NOMO-1 treated with DMSO at 0.1 percent for 48 hours (cell line): ENCODE measurements around the gene JPH4.

ENCODE experiments used
- DNase-seq: peaks from one replicate; lab custom pipeline; 2025; ENCODE audit not compliant: unreplicated experiment; lab: John Stamatoyannopoulos, UW

Gene JPH4

GRCh38 chr14:23564876-23565275 lies 13.7 kb downstream of the JPH4 start:
- DNase-seq = no peak

- DNase-seq = no peak
These were observed 14.3 kb downstream of the JPH4 start for GRCh38 chr14:23564181-23564812.

GRCh38 chr14:23563473-23564180 lies 15.0 kb downstream of the JPH4 start:
- DNase-seq = no peak

GRCh38 chr14:23562822-23563472 lies 15.6 kb downstream of the JPH4 start:
- DNase-seq = peak; percentile 23

GRCh38 chr14:23561873-23562821 lies 16.4 kb downstream of the JPH4 start:
- no peak for DNase-seq

- no peak for DNase-seq
These were observed 17.3 kb downstream of the JPH4 start for GRCh38 chr14:23561259-23561658.

GRCh38 chr14:23559926-23560520 lies 18.6 kb downstream of the JPH4 start:
- no peak for DNase-seq

- peak; percentile 18 for DNase-seq
These were observed 19.3 kb downstream of the JPH4 start for GRCh38 chr14:23559010-23559925.

- DNase-seq = no peak
These were observed 20.1 kb downstream of the JPH4 start for GRCh38 chr14:23558346-23559009.

GRCh38 chr14:23557946-23558345 lies 20.6 kb downstream of the JPH4 start:
- no peak for DNase-seq

GRCh38 chr14:23557521-23557920 lies 21.1 kb downstream of the JPH4 start:
- DNase-seq = no peak

- peak; percentile 31 for DNase-seq
These were observed 21.7 kb downstream of the JPH4 start for GRCh38 chr14:23556700-23557440.

GRCh38 chr14:23555882-23556699 lies 22.5 kb downstream of the JPH4 start, which contains the start of gene THTPA:
Gene THTPA, plus strand, starts transcription at chr14:23556271. Its CDS starts 487 bp downstream, at chr14:23556758.
- peak; percentile 87 for DNase-seq

GRCh38 chr14:23555533-23555881 lies 23.1 kb downstream of the JPH4 start:
- no peak for DNase-seq

- peak; percentile 43 for DNase-seq
These were observed 27.1 kb downstream of the JPH4 start, which contains the start of gene ZFHX2 for GRCh38 chr14:23551266-23552028. Gene ZFHX2, minus strand, starts transcription at chr14:23551765. Its CDS starts 16,440 bp downstream, at chr14:23535325.

- DNase-seq = no peak
These were observed 27.8 kb downstream of the JPH4 start for GRCh38 chr14:23550812-23551265.
